HG03460 (cell line): ENCODE data around the gene RESP18.

Experiments used
- ATAC-seq: cut with Tn5 transposase; IDR thresholded peaks from one replicate; pipeline ENCODE4 v1.9.1; 2021; ENCODE audit not compliant: unreplicated experiment

The RESP18 gene

GRCh38 chr2:219278655-219279150 is 53.8 kb downstream of the RESP18 start:
- no peak for ATAC-seq

GRCh38 chr2:219277703-219278654 is 54.6 kb downstream of the RESP18 start:
- peak; percentile 26 for ATAC-seq
